GOT3 (cell line): ENCODE results near the gene HPS3.
"Not testable (repeated sequence)": the region's sequence is repeated elsewhere in the genome, so short reads cannot be mapped to it uniquely, and the experiment has no call there.

Experiments
- DNase-seq: peaks from one replicate; lab custom pipeline; 2025; ENCODE audit warnings: mixed read lengths; lab: John Stamatoyannopoulos, UW

The HPS3 gene

DNA sequence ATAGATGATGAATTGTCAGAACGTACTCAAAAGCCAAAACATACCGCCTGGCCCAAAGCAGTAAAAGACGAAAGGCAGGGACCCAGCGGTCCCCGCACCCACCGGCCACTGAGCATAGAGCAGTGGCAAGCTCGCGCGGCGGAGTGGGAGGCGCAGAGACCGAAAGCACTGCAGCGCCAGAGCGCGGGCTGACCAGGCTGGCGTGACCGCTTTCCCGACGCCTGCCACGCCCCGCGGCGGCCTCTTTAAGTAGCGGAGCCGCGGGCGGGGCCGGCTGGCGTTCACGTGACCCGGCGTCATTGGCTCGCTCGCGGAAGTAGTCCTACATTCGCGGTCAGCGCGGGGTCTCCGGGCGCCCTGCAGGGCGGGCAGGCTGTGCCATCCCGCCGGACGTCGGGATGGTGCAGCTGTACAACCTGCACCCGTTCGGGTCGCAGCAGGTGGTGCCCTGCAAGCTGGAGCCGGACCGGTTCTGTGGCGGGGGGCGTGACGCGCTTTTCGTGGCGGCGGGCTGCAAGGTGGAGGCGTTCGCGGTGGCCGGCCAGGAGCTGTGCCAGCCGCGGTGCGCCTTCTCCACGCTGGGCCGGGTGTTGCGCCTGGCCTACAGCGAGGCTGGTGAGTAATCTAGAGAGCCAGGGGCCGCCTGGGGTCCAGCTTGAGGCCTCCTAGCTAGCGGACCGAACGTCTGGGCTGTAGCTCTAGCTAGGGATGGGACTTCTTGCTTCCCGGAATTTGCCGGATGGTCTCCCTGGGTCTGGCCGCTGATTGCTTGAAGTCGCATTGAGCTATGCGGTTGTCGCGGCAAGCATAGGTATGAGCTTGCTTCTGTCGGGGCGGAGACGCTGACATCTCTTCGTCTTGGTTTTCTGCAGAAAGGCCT is at the start of gene HPS3:
Gene HPS3, plus strand, starts transcription at position 313 of the 880 bp plus-strand sequence. Its CDS starts 86 bp downstream, at position 399.
- peak; percentile 77 for DNase-seq

DNA sequence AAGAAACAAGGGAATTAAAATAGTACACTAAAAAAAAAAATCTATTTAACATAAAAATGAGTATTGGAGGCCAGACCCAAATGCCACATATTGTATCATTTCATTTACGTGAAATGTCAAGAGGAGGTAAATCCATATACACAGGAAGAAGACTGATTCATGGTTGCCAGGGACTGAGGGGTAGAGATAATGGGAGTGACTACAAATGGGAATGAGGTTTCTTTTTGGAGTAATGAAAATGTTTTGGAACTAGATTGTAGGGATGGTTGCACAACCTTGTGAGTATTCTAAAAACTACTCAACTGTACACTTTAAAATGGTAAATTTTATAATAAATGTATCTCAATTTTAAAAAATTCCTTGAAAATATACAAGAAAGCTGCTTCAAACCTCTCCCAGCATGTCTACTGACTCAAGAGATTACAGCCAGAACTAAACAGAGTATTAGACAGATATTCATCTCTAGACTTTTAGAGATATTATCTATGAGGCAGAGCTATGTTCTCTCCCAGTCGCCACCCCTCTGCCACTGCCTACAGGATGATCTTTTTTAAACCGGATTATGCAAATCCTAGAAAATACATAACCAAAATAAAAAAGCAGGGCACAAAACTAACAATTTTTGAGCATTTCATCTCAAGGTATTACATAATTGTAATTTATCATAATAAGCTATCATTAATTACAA is 49.3 kb upstream of the HPS3 start:
- DNase-seq, result no peak

DNA sequence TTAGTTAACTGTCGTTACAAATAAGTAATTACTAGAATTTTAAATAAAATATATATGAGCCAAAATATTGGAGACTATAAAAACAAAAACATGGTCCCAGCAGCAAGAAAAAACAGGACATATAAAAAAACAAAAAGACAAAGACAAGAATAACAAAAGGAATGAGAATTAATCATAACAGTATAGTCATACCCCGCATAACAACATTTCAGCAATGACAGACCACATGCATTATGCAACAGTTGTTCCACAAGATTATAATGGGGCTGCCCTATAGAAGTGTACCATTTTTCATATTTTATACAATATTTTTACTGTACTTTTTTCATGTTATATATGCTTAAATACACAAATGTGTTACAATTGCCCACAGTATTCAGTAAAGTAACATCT is 48.7 kb upstream of the HPS3 start:
- no peak for DNase-seq

- no peak for DNase-seq
Observed at GRCh38 chr3:149081772-149082171, 47.7 kb upstream of the HPS3 start.

DNA sequence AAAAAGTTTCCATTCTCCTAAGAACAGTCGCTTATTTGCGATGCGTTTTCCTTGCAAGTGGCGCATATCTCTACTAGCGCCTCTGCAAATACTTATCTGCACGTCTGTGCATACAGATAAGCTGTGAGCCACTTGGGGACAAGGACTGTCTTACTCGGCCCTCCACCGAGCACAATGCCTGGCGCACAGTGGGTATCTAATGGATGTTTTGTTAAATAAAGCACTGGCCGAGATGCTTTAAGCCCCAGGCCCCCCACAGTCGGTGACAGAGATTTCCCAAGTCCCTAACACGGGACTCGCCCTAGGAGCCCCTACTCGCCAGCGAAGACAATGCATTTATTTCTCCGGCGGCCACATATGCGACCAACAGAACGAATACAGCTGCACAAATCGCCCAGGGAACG is 43.6 kb upstream of the HPS3 start:
- no peak for DNase-seq

GRCh38 chr3:149086232-149086988 is 43.0 kb upstream of the HPS3 start, which contains the start of gene HLTF:
TSS of gene HLTF (minus strand) at chr3:149086533. CDS start at chr3:149086336, 197 bp downstream.
- DNase-seq, result peak; percentile 89

DNA sequence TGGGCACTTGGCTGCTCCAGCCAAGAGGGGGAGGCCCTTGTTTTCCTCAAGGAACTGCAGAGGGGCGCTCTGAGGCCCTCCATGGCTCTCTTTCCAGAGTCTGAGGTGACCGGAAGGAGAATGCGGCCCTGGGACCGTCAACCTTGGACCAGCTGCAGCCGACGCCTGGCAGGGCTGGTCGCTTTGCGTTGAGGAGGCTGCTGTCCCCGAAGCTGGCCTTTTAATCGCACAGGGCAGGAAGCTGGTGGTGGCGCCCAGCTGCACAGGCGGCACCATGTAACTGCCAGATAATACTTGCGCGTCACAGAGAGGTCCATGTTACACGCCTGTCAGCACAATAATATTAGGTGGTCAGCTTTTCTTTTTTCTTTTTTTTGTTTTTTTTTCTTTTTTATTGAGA is 42.2 kb upstream of the HPS3 start:
- DNase-seq, result no peak

DNA sequence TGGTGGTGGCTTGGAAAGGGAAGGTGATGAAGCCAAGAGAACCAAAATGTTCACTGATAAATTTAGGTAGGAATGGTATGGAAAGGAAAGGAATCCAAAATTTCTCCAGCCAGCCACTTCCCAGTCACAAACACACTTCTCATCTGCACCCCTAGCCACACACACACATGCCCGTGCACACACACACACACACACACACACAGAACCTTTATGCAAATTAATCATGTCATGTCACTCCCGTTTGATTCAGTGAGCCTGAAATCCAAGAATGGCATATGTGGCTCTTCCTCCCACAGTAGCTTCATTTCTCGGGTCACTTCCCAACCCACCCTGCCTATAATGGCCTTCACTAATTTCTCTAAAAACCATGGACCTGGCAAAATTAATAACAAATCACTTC is 40.0 kb upstream of the HPS3 start:
- no peak for DNase-seq

DNA sequence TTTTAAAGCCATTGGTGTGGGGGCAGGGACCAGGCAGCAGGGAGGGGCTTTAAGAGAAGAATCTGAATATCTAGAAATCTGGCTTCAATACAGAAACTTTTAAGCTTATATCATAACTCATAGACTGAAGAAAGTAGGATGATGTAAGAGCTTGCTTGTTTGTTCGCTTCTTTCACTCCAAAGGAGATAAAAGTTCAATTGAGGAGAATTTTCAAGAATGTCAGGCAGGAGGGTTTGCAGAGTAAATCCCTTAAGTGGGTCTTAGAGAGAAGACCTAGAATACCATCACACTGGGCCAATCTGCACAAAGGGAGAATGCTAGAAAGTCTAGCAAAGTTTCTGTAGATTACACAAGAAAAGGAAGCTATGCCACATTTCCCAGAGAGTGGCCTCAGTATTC is 39.0 kb upstream of the HPS3 start:
- DNase-seq, result no peak

- no peak for DNase-seq
Observed at GRCh38 chr3:149090907-149091306, 38.5 kb upstream of the HPS3 start.

GRCh38 chr3:149091983-149092382 is 37.5 kb upstream of the HPS3 start:
- DNase-seq, result no peak

DNA sequence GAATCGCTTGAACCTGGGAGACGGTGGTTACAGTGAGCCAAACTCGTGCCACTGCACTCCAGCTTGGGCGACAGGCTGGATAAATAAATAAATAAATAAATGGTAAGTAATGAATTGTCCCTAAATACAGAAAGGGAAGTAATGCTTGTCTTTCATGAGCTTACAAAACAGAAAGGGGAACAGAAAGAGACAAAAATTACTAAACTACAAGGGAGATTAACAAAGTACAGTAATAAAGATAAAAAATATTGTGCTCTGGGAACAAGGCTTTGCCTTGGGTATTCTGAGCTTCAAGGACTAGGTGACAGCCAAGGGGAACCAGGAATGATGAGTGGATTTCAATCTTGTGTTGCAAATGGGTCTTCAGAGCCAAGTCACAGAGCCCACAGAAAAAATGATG is 34.0 kb upstream of the HPS3 start:
- no peak for DNase-seq

- DNase-seq, result not testable (repeated sequence)
Observed at GRCh38 chr3:149097987-149098386, 31.5 kb upstream of the HPS3 start.

- no peak for DNase-seq
Observed at GRCh38 chr3:149101154-149101553, 28.3 kb upstream of the HPS3 start.

- no peak for DNase-seq
Observed at GRCh38 chr3:149101641-149102040, 27.8 kb upstream of the HPS3 start.

DNA sequence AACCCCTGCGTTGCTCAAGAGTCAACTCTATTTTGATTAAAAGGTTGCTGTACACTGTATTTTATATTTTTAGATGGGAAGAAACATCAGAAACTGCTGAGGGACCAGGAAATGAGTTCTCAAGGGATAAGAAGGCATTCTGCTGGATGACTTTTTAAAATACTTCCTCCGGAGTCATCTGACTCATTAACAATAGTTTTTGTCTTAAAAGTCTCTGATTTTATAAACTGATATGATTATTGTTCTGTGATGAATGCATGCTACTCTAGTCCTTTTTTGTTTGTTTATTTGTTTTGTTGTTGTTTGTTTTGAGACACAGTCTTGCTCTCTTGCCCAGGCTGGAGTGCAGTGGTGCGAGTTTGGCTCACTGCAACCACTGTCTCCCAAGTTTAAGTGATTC is 25.0 kb upstream of the HPS3 start:
- no peak for DNase-seq

DNA sequence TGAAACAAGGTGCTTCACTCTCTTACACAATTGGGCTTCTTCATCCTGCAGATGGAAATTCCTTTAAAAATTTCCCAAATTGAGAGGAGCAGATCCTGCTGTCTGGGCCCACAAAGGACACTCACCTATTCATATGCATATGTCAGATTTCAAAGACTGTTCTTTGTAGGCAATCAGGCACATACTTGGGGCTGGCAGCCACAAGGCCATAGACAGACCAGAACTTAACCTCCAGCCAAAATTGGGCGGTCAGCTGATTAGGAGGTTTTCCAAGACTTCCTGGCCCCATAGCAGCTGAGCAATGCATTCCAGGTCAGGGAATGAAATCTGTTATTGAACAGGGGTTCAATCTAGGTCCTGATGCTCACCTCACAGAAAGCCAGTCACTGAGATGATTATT is 15.0 kb upstream of the HPS3 start:
- DNase-seq, result no peak

DNA sequence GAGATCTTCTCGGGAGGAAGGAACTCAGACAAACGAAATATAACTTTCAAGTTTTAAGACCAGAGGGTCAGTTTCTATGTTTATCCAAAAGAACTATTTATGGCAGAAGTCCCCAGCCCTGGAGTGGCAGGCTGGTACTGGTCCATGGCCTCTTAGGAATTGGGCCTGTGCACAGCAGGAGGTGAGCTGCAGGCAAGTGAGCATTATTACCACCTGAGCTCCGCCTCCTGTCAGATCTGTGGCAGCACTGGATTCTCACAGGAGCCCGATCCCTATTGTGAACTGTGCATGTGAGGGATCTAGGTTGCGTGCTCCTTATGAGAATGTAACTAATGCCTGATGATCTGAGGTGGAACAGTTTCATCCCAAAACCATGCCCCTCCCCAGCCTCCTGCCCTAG is 14.3 kb upstream of the HPS3 start:
- DNase-seq, result no peak

DNA sequence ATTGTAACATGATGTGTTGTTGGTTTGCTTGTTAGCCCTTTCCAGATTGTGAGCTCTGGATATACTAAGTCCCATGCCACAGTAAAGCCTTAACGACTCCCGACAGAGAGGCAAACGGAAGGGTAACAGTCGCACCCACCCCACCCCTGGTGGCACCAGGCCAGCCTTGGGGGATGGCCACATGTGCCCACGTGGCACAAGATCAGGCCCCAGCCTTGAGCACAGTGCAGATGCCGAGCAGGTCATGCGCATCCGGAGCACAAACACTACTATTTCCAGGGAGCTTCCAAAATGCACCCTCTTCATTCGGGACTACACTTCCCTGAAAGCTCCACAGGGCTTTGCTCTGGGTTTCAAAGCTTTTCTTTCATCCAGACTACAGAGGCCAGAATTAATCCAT is 10.7 kb upstream of the HPS3 start:
- no peak for DNase-seq

DNA sequence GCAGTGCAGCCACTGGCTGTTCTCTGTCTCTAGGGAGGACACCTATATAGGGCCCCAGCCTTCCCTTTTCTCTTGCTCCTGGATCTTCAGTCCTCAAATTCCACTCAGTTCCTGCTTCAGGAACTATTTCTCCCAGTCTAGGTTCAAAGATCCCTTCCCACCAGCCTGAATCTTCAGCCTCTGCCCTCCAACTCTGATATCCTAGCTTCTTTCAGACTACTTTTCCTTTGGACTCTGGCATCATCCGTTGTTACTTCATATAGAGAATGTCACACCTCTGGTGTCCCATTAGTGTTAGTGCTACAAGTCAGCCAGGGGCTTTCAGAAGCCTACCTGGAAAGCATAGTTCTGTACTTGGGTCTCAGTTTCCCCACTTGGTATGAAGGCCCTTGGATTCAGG is 10.0 kb upstream of the HPS3 start:
- DNase-seq, result no peak

DNA sequence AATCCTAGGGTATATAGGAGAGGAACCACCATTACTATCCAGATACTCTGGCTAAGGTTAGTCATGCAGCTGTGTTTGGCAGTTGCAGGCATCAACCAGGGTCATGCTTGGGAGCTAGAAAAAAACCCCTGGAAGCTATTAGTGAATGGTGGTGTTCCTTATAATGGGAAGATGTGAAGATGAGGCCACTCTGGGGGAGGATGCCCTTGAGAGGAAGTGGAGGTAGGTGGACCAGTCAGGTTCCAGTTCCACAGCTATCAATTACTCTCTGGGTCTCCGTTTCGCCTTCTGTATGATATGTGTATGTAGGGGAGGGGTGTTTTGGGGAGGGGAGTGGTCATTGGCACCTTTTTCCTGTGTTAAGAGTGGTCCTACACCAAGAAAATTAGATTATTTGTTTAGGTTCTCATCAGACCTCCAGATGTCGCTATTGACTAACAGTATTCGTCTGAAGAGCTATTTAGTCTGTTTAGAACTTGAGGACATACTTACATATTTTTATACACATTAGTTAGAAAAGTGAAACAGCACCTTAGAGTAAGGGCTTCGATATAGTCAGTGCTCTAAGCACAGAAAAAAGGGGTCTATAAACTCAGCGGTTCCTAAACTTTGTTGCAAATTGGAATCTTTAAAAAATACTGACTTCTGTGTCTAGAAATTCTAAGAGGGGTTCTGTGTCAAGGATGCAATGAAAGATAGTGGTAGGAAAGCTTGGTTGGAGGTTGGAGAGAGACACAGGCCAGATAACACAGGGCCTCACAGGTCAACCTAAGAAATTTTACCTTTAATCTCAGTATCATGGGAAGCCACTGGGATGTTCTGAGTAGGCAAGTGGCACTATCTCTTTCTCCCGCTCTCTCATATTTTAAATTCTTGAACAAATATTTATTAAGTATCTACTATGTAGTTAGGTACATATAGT is 9.1 kb upstream of the HPS3 start:
- DNase-seq, result no peak
